Activated T-cell treated with anti-CD3 and anti-CD28 coated beads for 48 hours (primary cell): ENCODE results near the gene PPM1F.

Source experiments
- DNase-seq: peaks from one replicate; pipeline ENCODE4 v3.0.0-alpha.2; 2020; ENCODE audit warnings: low read depth

The PPM1F gene

DNA sequence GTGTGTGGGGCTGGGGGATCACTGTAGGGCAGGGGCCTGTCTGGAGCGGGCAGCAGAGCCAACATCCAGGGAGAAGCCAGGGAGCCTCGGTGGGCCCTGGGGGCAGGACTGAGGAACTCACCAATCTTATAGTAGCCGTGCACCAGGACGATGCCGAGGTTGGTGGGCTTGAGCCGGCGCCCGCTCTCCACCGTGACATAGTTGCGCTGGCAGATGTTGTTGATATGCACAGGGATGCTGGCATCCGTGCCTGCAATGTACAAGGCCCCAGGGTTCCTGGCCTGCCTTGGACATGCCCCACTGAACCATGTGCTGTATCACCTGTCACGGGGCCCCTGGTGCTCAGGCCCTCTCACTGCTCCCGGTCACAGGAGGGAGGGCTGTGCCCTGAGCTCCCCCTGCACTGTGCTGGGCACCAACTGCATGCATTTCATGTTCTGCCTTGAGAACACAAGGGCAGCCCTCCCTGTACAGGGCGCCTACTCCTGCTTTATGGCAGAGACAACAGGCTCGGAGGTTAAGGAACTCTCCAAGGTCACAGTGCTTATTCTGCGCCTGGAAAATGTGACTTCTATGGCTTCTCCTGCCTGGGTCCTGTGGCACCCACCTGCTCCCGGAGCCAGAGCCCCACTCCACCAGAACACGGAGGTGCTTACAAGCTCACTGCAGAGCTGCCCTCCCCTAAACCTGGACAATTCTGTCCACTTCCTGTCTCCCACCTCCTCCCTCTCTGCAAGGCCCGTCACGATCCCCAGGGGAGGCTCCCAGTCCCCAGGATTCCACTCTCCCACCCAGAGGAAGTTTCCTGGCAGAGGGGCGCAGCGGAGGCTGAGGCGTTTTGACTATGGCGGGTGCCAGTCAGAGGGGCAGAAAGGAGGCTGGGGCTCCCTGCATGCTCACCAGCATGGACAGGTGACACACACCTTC lies 7.8 kb upstream of the PPM1F start:
- DNase-seq, result no peak

GRCh38 chr22:21959274-21960074 lies 6.8 kb upstream of the PPM1F start:
- DNase-seq, result no peak

GRCh38 chr22:21958360-21959273 lies 6.0 kb upstream of the PPM1F start:
- no peak for DNase-seq

DNA sequence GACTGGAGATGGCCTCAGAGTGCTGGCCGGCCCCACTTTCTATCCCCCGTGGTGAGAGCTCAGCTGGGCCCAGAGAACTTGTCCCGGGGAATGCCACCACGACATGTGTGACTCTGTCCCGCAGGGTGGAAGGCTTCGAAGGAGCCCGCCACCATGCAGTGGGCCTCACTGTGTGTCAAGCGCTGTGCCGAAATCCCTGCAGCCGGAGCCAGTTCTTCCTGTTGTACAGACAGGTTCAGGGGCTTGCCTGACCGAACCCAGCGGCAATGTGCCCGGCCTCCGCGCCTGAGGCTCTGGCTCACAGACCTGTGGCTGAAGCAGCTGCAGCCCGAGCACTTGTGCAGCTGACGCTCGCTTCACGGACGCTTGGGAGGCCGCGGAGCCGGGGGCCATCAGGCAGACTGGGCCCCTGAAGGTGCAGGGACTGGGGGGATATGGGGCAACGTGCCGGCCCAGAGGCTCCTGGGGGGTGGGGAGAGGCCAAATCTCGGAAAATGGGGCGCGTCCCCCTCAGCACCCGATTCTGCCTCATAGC lies 650 bp downstream of the PPM1F start:
- DNase-seq, result peak; percentile 13

DNA sequence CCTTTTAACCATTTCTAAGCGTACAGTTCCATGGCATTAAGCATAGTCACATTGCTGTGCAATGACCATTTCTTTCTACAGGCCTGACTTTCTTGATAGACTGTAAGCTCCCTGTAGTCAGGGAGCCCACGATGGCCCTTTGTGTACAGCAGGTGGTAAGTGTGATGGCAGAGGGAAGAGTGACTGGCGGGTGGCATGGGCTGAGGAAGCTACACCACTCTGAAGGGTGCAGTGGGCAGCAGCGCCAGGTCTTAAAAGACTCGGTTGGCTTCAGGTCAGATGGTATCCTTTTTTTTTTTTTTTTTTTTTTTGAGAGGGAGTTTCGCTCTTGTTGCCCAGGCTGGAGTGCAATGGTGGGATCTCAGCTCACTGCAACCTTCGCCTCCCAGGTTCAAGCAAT lies 1.6 kb downstream of the PPM1F start:
- DNase-seq, result no peak

DNA sequence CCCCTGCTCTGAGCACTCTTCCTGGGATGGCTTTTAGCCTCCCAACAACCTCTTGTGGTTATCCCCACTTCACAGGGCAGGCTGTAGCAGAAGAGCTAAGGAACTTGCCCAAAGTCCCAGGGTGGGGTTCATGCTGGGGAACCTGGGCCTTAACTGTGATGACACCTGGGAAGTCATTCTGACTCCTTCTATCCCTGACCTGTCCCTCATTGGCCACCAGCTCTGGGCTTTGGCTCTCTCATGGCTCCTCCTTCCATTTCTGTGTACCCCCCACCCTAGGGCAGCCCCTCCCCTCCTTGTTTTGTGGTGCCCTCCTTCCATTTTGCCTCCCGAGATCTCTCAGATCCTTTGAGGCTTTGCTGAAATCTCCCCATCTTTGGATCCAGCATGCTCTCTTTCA lies 2.7 kb downstream of the PPM1F start:
- DNase-seq, result no peak

DNA sequence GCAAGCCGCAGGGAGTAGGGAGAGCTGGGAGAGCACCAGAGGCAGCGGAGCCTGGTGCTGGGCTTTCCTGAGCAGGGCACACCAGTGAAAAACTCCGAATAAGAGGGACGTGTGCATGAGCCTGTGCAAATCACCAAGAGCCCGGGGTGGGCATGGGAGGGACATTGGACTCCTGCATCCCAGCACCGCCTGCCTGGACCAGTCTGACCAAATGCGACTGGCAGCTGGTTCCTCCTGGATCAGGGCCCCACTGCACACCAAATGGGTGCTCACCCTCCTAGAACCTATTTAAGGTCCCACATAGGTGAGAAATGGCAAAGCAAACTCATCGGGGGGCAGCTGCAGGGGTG lies 3.1 kb downstream of the PPM1F start:
- DNase-seq, result no peak

GRCh38 chr22:21948824-21949568 lies 3.7 kb downstream of the PPM1F start:
- DNase-seq, result no peak

- no peak for DNase-seq
These were observed 4.3 kb downstream of the PPM1F start for GRCh38 chr22:21948390-21948789.

DNA sequence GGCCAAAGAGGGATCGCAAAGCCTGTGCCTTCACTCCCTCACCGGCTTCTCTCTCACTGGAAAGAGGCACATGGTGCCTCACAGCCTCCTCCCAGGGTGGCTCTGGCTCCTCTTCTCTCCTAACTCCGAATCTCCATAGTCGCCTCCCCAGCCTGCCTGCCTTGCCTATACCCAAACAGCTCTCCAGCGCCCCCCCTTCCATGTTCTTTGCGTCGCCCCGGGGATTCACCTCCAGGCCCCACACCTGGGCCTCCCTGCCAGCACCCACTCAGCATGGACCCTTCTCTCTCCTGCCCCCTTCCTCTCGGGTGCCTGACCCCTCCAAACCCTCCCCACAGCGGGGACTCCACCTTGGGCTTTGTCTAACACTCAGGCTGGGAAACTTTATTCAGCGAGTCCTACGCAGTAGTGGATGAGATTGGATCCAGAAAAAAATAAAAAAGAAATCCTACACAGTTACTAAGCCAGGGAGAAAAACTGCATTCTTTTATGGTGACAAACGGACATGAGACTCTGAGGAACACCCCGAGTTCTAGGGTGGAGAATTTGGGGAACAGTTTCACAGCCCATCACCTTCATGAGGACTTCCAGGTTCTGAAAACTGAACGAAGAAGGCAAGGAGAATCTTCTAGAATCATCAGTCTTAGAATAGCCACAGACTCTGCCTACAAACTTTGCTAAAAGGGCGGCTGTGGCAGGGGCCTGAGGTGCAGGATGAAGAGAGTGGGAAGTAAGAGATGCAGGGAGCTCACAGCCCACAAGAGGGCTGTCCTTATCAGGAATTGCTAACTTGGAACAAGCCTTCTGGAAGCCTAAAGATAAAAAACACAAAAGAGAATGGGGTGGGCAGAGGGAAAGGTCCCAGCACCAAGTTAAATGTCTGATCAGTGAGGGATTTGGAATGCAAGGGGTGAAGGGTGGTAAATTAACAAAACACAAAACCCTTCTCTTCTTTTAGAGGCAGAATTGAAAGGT lies 5.3 kb downstream of the PPM1F start:
- DNase-seq, result no peak

DNA sequence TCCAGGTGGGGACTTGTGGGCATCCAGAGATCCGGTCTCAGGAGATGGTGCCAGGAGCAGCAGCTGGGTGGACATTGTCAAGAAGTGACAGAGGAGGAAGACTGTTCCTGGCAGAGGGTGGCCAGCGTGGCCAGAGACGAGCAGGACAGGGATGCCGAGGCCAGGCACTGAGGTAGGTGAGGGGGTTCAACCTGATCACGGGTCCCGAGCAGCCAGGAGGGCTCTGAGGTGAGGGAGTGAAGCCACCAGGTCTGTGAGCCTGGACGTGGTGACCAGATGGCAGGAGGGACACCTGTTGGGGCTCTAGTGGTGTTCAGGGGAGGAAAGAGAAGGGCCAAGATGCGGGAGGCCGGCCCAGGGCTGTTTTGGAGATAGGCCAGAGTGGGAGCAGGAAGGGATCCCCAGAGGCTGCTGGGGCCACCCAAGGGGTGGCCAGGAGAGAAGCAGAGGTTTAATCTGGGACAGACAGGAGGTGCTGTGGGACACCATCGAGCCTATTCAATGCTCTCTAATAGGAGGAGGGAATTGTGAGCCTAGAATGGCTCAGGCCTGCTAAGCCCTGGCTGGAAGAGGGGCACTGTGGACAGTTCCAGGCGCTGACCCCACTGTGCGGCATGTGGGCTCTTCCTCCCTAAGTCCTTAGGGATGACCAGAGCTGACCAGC lies 6.3 kb downstream of the PPM1F start:
- no peak for DNase-seq

DNA sequence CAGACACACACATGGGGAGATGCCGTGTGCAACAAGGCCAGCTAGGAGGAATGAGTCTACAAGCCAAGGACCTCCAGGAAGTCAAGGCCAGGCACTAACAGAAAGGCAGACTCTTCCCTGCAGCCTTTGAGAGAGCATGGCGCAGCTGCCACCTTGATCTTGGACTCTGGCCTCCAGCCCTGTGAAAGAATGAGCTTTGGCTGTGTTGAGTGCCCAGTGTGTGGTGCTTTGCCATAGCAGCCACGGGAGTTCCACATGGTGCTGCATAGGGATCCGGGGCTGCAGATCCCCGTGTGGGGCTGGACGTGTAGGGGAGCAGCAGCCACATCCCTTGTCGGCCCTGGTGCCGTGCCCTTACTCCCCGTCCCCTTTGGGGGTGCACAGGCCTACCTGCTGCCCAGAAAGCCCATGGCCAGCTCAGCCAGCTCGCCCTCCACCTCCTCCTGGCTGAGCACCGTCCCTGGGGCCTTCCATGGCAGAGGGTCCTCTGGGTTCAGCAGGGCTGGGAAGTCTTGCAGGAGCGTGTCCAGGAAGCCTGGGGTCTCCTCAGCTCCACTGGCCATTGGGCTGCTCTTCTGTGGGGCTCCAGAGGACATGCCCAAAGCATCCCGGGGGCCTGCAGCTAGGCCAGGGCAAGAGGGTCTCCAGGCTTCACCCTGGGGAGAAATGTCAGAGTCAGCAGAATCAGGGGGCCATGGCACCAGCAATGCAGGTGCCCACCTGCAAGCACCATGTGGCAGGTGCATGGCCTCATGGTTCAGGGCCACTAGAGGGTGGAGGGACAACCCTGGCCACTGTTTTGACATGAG lies 7.0 kb downstream of the PPM1F start:
- DNase-seq, result no peak

DNA sequence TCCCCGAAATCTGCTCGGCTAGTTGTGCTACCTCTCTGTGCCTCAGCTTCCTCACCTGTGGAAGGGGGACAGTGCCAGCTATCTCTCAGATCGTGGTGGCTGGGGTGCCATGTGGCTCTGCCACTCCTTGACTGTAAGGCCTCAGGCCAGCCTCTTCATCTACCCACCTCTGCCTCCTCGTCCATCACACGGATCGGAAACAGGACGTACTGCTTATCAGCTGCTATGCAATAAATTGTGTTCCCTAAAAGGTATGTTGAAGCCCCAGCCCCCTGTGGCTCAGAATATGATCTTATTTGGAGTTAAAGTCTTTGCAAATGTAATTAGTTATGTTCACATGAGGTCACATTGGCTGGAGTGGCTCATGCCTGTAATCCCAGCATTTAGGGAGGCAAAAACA lies 7.8 kb downstream of the PPM1F start:
- DNase-seq, result no peak

GRCh38 chr22:21943571-21944448 lies 8.8 kb downstream of the PPM1F start:
- no peak for DNase-seq

DNA sequence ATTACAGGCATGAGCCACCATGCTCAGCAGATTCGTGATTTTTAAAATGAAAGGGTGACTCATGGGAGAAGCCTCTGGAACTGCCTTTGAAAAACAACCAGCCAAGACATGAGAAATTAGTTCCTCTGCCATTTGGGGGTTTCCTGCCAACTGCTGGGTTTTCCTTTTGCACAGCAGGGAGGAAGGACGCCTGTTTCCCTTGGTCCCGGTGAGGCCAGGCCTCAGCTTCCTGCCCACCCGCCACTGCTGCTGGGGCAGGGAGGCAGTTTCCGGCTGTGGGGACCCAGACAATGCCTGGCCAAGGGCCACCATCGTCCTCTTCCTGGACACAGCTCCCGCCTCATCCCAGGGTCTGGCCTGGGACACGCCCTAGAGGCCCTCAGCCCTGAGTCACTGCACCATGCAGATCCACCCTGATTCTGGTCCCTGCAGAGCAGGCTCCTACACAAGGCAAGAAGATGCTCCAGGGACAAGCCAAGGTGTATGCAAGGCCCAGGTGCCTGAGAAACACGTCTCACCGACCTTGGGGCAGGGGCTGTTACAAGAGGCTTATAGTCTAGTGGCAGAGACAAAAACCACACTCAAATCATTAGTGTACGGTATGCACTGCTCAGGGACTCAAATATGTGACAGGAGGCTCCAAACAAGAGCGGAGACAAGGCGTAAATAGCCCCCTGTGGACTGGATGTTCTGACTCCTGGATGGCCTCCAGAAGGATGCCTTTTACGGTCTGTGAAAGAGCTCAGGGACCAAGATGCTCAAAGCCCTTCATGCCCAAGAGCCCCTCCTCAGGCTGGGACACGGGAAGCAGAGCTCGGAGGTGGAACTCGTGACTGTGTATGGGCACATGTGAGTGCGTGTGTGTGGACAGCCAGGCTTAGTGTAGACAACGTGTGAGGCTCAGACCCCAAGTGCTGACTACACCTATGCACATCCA lies 10.0 kb downstream of the PPM1F start:
- DNase-seq, result peak; percentile 18

GRCh38 chr22:21941921-21942320 lies 10.7 kb downstream of the PPM1F start:
- no peak for DNase-seq
